HG03280 (cell line): ENCODE data around the gene LPAR2.

Experiments
- ATAC-seq: cut with Tn5 transposase; IDR thresholded peaks from one replicate; pipeline ENCODE4 v1.9.1; 2021; ENCODE audit warnings: mild to moderate bottlenecking, moderate library complexity; ENCODE audit not compliant: unreplicated experiment

LPAR2 gene

GRCh38 chr19:19654441-19654840 is 26.4 kb upstream of the LPAR2 start:
- no peak for ATAC-seq

- no peak for ATAC-seq
These were observed 25.7 kb upstream of the LPAR2 start for GRCh38 chr19:19653597-19654147.

- no peak for ATAC-seq
These were observed 24.7 kb upstream of the LPAR2 start for GRCh38 chr19:19652482-19653295.

GRCh38 chr19:19651076-19651475 is 23.1 kb upstream of the LPAR2 start:
- ATAC-seq: no peak

GRCh38 chr19:19650331-19650730 is 22.3 kb upstream of the LPAR2 start:
- no peak for ATAC-seq

- no peak for ATAC-seq
These were observed 21.6 kb upstream of the LPAR2 start for GRCh38 chr19:19649580-19649995.

- no peak for ATAC-seq
These were observed 21.1 kb upstream of the LPAR2 start for GRCh38 chr19:19649155-19649554.

GRCh38 chr19:19647037-19647835 is 19.2 kb upstream of the LPAR2 start:
- ATAC-seq: no peak

- ATAC-seq: no peak
These were observed 17.3 kb upstream of the LPAR2 start for GRCh38 chr19:19645233-19645870.

GRCh38 chr19:19644054-19644388 is 16.0 kb upstream of the LPAR2 start:
- ATAC-seq: no peak

GRCh38 chr19:19643158-19644053 is 15.4 kb upstream of the LPAR2 start, which contains the start of gene GMIP:
GMIP (minus strand) TSS chr19:19643657; CDS start chr19:19643529, 128 bp downstream.
- ATAC-seq: peak; percentile 60

GRCh38 chr19:19642506-19643157 is 14.6 kb upstream of the LPAR2 start:
- ATAC-seq: no peak

GRCh38 chr19:19637523-19638251 is 9.7 kb upstream of the LPAR2 start:
- no peak for ATAC-seq

GRCh38 chr19:19637186-19637522 is 9.1 kb upstream of the LPAR2 start:
- no peak for ATAC-seq

- ATAC-seq: no peak
These were observed 8.7 kb upstream of the LPAR2 start for GRCh38 chr19:19636573-19637185.

GRCh38 chr19:19635313-19635702 is 7.3 kb upstream of the LPAR2 start:
- ATAC-seq: no peak

GRCh38 chr19:19634516-19635312 is 6.7 kb upstream of the LPAR2 start:
- no peak for ATAC-seq
